SH-SY5Y (cell line): ENCODE data around the gene MGMT.

ENCODE experiments used
- GATA2 ChIP-seq: IDR thresholded peaks from 2 replicates; pipeline ENCODE4 v1.6.1; 2011; ENCODE audit warnings: mild to moderate bottlenecking, low read depth, low read length
- GATA3 ChIP-seq: IDR thresholded peaks from 2 replicates; pipeline ENCODE4 v1.6.1; 2011; ENCODE audit warnings: low read depth, mild to moderate bottlenecking, low read length, moderate library complexity

DNA sequence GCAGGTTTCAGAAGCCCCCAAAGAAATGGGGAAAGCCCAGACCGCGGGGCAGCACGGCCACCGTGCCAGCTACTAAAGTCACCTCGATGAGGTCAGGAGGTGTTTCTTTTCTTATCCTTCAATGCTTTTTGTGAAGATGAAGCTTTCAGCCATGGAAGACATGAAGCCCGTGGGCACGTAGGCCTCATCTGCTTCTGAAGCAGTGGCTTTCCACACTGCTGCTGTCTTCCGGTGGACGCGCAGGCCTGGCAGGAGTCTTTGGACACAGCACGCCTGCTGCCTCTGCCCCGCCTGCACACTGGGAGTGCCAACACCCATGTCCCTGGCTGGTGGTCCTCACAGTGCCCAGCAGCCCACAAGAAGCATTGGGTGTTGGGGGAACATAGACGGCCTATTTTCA is 311.5 kb downstream of the MGMT start:
- TF ChIP-seq GATA2 (no peak), GATA3 (no peak)
